H1 (cell line): ENCODE results near the gene ACACA. TPM values are rescaled to one million over a fixed set of nuclear protein-coding genes. Genes with fewer than 3 reads are reported as not detected.

Source experiments
- BACH1 ChIP-seq: IDR thresholded peaks from 2 replicates; pipeline ENCODE4 v1.6.1; 2012; ENCODE audit warnings: low read length, improper control_type of control experiment
- CTBP2 ChIP-seq: IDR thresholded peaks from 2 replicates; pipeline ENCODE4 v1.7.0; 2011; ENCODE audit warnings: borderline replicate concordance, mild to moderate bottlenecking, moderate library complexity, mixed read lengths, low read length; ENCODE audit not compliant: insufficient read depth, insufficient read length
- FOSL1 ChIP-seq: IDR thresholded peaks from 2 replicates; pipeline ENCODE4 v1.6.1; 2011; ENCODE audit warnings: mild to moderate bottlenecking, low read depth, low read length, moderate library complexity; ENCODE audit not compliant: insufficient read depth
- GTF2F1 ChIP-seq: IDR thresholded peaks from 2 replicates; pipeline ENCODE4 v1.6.1; 2012; ENCODE audit warnings: low read depth, low read length, improper control_type of control experiment, borderline replicate concordance
- NANOG ChIP-seq: IDR thresholded peaks from 2 replicates; pipeline ENCODE4 v1.6.1; 2011; ENCODE audit warnings: low read length, low read depth, mild to moderate bottlenecking, inconsistent platforms; ENCODE audit not compliant: insufficient read depth, poor library complexity, severe bottlenecking
- RXRA ChIP-seq: IDR thresholded peaks from 2 replicates; pipeline ENCODE4 v1.6.1; 2011; ENCODE audit warnings: low read depth, mild to moderate bottlenecking, low read length, moderate library complexity; ENCODE audit not compliant: insufficient read depth
- TEAD4 ChIP-seq: IDR thresholded peaks from 2 replicates; pipeline ENCODE4 v1.6.1; 2012; ENCODE audit warnings: low read depth, low read length, inconsistent platforms, mixed read lengths
- polyA plus RNA-seq, 7 experiments: library from polyadenylated mRNA; depleted of rRNA in 3 of 7; stranded (reverse) in 5 of 7; unstranded in 2 of 7; fragments of >200 nt in 5 of 7; fragments of 200-250 nt in 2 of 7; gene quantifications; 1 replicate in 5 of 7; 2 replicates in 1 of 7; 4 replicates in 1 of 7; pipeline versions ENCODE4 v1.2.1 to v1.2.3, GENCODE V29; 2011 to 2013; ENCODE audit warnings: missing spikeins in 2 of 7, mixed read lengths in 2 of 7
- total RNA-seq: library from RNA; stranded (reverse); fragmentation: NEBNext Ultra II Directional; extraction: Animal tissue kit (Norgen Biotek cat#: 25700); gene quantifications from 2 replicates; pipeline ENCODE4 v1.2.1, GENCODE V29; 2021
- TF ChIP-seq, protein P1 (sequence below): IDR thresholded peaks from 2 replicates; pipeline ENCODE4 v1.6.1; 2012; ENCODE audit warnings: low read length, inconsistent platforms
- TF ChIP-seq, protein P2 (sequence below): IDR thresholded peaks from 2 replicates; pipeline ENCODE4 v1.6.1; 2011; ENCODE audit warnings: low read depth, mild to moderate bottlenecking, low read length; ENCODE audit not compliant: insufficient read depth

The ACACA gene
- total and polyA plus RNA-seq, 2 of the 8 experiments (the other 6 are each of a cell fraction or from before 2014, with no cell fraction given): 74.0 to 160 TPM

DNA sequence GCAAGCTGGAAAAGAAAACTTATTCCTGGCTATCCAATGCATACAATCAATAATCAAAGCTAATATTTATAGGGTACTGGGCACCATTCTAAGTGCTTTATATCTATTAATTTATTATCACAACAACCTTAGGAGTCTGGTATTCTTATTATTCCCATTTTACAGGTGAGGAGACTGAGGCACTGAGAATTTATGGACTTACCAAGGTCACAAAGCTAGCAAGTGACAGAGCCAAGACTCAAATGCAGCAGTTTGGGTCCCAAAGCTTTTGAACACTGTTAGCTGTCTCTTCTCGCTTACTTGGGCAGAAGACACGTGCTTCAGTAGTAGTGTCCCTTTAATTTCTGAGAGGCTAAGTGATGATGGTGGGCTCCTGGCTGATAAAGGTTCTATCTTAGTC, 305.3 kb downstream of the ACACA start (continued):
- TF ChIP-seq, protein P1, sequence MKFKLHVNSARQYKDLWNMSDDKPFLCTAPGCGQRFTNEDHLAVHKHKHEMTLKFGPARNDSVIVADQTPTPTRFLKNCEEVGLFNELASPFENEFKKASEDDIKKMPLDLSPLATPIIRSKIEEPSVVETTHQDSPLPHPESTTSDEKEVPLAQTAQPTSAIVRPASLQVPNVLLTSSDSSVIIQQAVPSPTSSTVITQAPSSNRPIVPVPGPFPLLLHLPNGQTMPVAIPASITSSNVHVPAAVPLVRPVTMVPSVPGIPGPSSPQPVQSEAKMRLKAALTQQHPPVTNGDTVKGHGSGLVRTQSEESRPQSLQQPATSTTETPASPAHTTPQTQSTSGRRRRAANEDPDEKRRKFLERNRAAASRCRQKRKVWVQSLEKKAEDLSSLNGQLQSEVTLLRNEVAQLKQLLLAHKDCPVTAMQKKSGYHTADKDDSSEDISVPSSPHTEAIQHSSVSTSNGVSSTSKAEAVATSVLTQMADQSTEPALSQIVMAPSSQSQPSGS: no peak
- no peak for TF ChIP-seq RXRA
- no peak for TF ChIP-seq BACH1
- no peak for TF ChIP-seq NANOG
- TF ChIP-seq, protein P2, sequence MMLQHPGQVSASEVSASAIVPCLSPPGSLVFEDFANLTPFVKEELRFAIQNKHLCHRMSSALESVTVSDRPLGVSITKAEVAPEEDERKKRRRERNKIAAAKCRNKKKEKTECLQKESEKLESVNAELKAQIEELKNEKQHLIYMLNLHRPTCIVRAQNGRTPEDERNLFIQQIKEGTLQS: no peak
- TF ChIP-seq TEAD4: no peak
- no peak for TF ChIP-seq FOSL1
- no peak for TF ChIP-seq GTF2F1
- TF ChIP-seq CTBP2: no peak
